OCI-LY3 (cell line): Measurements from ENCODE around the gene THPO.

Experiments used
- H2AFZ ChIP-seq: fragments of 200-600, 300-600 bp; shearing (Covaris generic); 2 replicates; pipeline ENCODE4 v1.6.0; 2014; ENCODE audit warnings: antibody characterized with exemption, low read depth, low read length
- H3K27ac ChIP-seq: fragments of 200-600, 300-600 bp; sonication (generic); 2 replicates; pipeline ENCODE4 v1.5.1; 2014; ENCODE audit warnings: mild to moderate bottlenecking, low read length, moderate library complexity, mixed read lengths
- H3K27me3 ChIP-seq: fragments of 200-600, 300-600 bp; sonication (generic); 2 replicates; pipeline ENCODE4 v1.6.1; 2014; ENCODE audit warnings: low read depth, low read length, mixed read lengths
- H3K36me3 ChIP-seq: fragments of 200-600, 300-600 bp; sonication (generic); replicated peaks from 2 replicates; pipeline ENCODE3; 2014; ENCODE audit warnings: low read depth, low read length, mixed read lengths
- H3K4me1 ChIP-seq: fragments of 300-600, 200-600 bp; sonication (generic); 2 replicates; pipeline ENCODE4 v1.6.1; 2014; ENCODE audit warnings: low read length, mixed read lengths
- H3K4me2 ChIP-seq: fragments of 200-600, 300-600 bp; sonication (generic); 2 replicates; pipeline ENCODE4 v1.6.1; 2014; ENCODE audit warnings: low read length, mixed read lengths
- H3K4me3 ChIP-seq: fragments of 300-600, 200-600 bp; sonication (generic); 2 replicates; pipeline ENCODE4 v1.5.1; 2014; ENCODE audit warnings: antibody characterized with exemption, mild to moderate bottlenecking, low read length, moderate library complexity
- H3K79me2 ChIP-seq: fragments of 300-600, 200-600 bp; shearing (Covaris generic); 2 replicates; pipeline ENCODE4 v1.6.1; 2014; ENCODE audit warnings: mild to moderate bottlenecking, low read length, mixed read lengths
- H3K9ac ChIP-seq: fragments of 300-600, 200-600 bp; shearing (Covaris generic); 2 replicates; pipeline ENCODE4 v1.6.0; 2014; ENCODE audit warnings: mild to moderate bottlenecking, low read length, moderate library complexity
- H3K9me3 ChIP-seq: fragments of 200-600, 300-600 bp; shearing (Covaris generic); 2 replicates; pipeline ENCODE4 v1.6.1; 2014; ENCODE audit warnings: low read length, mixed read lengths; ENCODE audit not compliant: insufficient read depth
- H4K20me1 ChIP-seq: fragments of 200-600, 300-600 bp; sonication (generic); 2 replicates; pipeline ENCODE4 v1.6.1; 2016; ENCODE audit warnings: low read length, mixed read lengths; ENCODE audit not compliant: insufficient read depth
- EZH2phosphoT487 ChIP-seq: fragments of 200-600 bp; shearing (Covaris generic); IDR thresholded peaks from 2 replicates; pipeline ENCODE4 v1.6.1; 2018; ENCODE audit warnings: antibody characterized with exemption, mixed run types, low read depth
- TF ChIP-seq, protein P1 (sequence below): fragments of 200-600, 300-600 bp; sonication (generic); IDR thresholded peaks from 2 replicates; pipeline ENCODE4 v1.5.1; 2014; ENCODE audit warnings: antibody characterized with exemption, low read length, low read depth

THPO gene

DNA sequence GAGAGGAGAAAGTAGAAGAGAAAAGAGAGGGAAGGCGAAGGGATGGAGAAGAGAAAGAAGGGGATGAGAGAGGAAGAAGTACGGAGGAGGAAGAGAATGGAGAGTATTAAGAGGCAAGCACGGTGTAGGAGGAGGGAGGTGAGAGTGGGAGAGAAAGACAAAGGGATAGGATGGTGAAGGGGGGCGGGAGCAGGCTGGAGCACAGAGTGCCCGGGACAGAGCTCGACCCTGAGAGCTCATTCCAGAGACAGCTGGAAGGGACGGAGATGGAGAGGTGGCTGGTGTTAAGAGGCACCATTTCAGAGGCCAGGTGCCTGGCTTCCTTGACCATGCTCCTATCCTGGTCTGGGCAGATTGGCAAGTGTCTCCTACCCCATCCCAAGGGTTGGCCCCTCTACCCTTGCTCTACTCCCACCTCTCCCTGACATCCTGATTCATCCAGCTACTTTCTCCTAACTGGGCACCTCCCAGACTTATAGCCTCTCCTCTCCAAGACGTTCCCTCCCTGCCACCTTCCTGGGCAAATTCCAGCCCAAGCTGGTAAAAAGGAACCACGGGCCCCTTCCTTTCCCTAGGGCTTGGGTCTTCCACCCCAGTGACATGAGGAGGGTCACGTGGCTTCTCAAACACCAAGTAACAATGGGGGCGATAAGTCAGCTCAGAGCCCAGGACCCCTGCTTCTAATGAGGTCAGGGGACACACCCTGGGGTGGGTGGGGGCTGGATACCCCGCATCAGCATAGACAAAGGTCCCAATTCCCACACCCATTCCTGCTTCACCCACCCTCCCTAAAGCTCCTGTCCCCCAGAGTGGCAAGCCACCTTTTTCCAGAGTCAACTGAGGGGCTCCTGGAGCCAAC lies 17.7 kb downstream of the THPO start:
- Histone ChIP-seq H2AFZ (no peak overlapping the region), H3K9ac (peak overlapping the region; percentile 89)

DNA sequence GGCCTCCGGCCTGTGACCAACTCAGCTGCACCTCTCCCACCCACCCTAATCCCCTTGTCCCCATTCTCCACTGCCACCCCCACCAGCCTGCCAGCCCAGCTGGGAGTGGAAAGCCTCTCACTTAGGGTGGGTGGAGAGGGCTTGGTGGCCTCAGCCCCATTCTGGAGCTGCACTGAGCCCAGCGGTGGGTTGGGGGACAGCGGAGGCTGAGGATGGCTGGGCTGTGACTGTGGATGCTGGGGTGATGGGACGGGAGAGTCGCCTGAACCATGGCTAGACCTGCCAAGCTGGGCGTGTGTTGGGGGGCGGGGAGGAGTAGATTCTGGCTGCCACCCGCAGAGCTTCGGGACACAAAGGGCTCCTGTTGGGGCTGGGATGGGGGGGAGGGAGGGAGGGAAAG lies 18.4 kb downstream of the THPO start:
- H3K27me3 ChIP-seq: no peaks in the 10 kb centered on the region
- H3K9me3 ChIP-seq: no peaks in the 10 kb centered on the region
- no peak overlapping the region for H3K27ac ChIP-seq
- 0 out of 2 replicates have a peak, but pooled peaks cover 2% of the 10 kb centered on the region for H4K20me1 ChIP-seq
- H3K4me2 ChIP-seq: no peak overlapping the region
- peaks cover 38% of the 10 kb centered on the region for H3K79me2 ChIP-seq
- H3K36me3 ChIP-seq: peaks cover 3% of the 10 kb centered on the region
- TF ChIP-seq, protein P1, sequence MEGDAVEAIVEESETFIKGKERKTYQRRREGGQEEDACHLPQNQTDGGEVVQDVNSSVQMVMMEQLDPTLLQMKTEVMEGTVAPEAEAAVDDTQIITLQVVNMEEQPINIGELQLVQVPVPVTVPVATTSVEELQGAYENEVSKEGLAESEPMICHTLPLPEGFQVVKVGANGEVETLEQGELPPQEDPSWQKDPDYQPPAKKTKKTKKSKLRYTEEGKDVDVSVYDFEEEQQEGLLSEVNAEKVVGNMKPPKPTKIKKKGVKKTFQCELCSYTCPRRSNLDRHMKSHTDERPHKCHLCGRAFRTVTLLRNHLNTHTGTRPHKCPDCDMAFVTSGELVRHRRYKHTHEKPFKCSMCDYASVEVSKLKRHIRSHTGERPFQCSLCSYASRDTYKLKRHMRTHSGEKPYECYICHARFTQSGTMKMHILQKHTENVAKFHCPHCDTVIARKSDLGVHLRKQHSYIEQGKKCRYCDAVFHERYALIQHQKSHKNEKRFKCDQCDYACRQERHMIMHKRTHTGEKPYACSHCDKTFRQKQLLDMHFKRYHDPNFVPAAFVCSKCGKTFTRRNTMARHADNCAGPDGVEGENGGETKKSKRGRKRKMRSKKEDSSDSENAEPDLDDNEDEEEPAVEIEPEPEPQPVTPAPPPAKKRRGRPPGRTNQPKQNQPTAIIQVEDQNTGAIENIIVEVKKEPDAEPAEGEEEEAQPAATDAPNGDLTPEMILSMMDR: no peak
- no peak for TF ChIP-seq EZH2phosphoT487
- H3K9ac ChIP-seq: no peak overlapping the region
- H2AFZ ChIP-seq: no peak overlapping the region
- H3K4me1 ChIP-seq: peaks cover 15% of the 10 kb centered on the region
- no peak overlapping the region for H3K4me3 ChIP-seq

More for the DNA sequence above, 17.7 kb downstream of the THPO start:
- H3K4me2 ChIP-seq: peak overlapping the region; percentile 94
- no peaks in the 10 kb centered on the region for H3K27me3 ChIP-seq
- TF ChIP-seq EZH2phosphoT487: no peak
- TF ChIP-seq, protein P1: no peak
- no peak overlapping the region for H3K27ac ChIP-seq
- peak overlapping the region; percentile 86 for H3K4me3 ChIP-seq
- peaks cover 45% of the 10 kb centered on the region for H3K79me2 ChIP-seq
- no peaks in the 10 kb centered on the region for H3K9me3 ChIP-seq
- H3K36me3 ChIP-seq: peaks cover 10% of the 10 kb centered on the region
- H4K20me1 ChIP-seq: 0 out of 2 replicates have a peak, but pooled peaks cover 4% of the 10 kb centered on the region
- H3K4me1 ChIP-seq: peaks cover 16% of the 10 kb centered on the region

DNA sequence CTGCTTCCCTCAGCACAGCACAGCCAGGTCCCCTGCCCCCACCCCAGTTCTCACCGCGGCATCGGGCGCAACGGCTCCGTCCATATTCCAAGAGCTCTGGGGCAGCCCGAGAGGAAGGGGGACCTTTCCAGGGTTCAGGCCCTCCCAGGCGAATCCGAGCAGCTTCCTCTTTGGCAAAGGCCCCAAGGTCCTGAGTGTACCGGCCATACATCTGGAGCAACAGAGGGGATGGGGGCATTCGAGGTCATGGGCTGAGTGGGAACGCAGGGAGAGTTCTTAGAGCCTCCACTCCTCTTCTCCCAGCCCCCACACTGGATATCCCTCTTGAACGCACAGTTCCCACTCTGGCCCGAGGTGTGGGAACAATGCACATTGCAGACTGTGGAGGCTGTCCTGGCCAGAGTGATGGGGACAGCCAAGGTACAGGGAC lies 19.1 kb downstream of the THPO start:
- H3K4me2 ChIP-seq: no peak overlapping the region
- H3K4me3 ChIP-seq: no peak overlapping the region
- peaks cover 31% of the 10 kb centered on the region for H3K79me2 ChIP-seq
- no peaks in the 10 kb centered on the region for H3K9me3 ChIP-seq
- no peak overlapping the region for H3K27ac ChIP-seq
- H4K20me1 ChIP-seq: no peaks in the 10 kb centered on the region
- H3K27me3 ChIP-seq: no peaks in the 10 kb centered on the region
- TF ChIP-seq EZH2phosphoT487: no peak
- TF ChIP-seq, protein P1: no peak
- H3K9ac ChIP-seq: no peak overlapping the region
- H3K36me3 ChIP-seq: no peaks in the 10 kb centered on the region
- H2AFZ ChIP-seq: no peak overlapping the region
- H3K4me1 ChIP-seq: peaks cover 8% of the 10 kb centered on the region

DNA sequence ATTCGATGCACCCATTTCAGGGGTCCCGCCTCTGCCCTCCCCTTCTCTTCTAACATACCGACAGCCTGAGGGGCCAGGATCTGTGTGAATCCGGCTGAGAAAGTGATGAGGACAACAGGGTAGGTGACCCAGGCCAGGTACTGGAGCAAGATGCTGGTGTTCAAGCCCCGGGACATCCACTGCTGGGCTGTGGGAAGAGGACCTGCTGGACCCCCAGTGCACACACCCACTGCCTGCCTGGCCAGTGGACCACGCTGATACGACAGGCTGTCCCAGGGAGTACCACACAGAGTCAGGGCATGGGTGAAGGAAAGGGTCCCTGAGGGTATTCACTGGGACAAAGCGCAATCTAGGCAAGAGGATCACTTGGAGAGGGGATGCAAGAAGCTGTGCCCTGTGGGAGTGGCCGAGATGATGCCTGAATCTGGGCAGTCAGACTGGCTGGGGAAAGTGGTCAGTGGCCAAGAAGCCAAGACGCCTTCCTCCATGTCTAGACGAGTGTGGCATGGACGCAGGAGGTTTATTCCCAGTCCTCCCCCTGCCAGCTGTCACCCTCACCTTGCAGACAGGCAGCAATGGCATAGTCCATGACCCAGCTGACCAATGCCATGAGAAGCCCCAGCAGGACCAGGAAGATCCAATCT lies 19.8 kb downstream of the THPO start:
- H3K9ac ChIP-seq: no peak overlapping the region
- no peak overlapping the region for H2AFZ ChIP-seq
- no peaks in the 10 kb centered on the region for H3K9me3 ChIP-seq
- no peak overlapping the region for H3K4me3 ChIP-seq
- TF ChIP-seq EZH2phosphoT487: no peak
- TF ChIP-seq, protein P1: no peak
- no peak overlapping the region for H3K27ac ChIP-seq
- no peaks in the 10 kb centered on the region for H3K36me3 ChIP-seq
- H4K20me1 ChIP-seq: no peaks in the 10 kb centered on the region
- peaks cover 24% of the 10 kb centered on the region for H3K79me2 ChIP-seq
- peaks cover 7% of the 10 kb centered on the region for H3K4me1 ChIP-seq
- no peak overlapping the region for H3K4me2 ChIP-seq
- H3K27me3 ChIP-seq: no peaks in the 10 kb centered on the region
